Astrocyte (in vitro differentiated cells and primary cell): ENCODE data around the gene CENATAC. TPM values are rescaled to one million over a fixed set of nuclear protein-coding genes. Genes with fewer than 3 reads are reported as not detected.
"Not testable (repeated sequence)": the region's sequence is repeated elsewhere in the genome, so short reads cannot be mapped to it uniquely, and the experiment has no call there.

ENCODE experiments used
- DNase-seq: peaks from one replicate; pipeline ENCODE4 v3.0.0-alpha.2; 2010; ENCODE audit warnings: low read depth
- FAIRE-seq: peaks from 2 replicates; lab custom pipeline; 2011; peaks lifted over from hg19 to GRCh38; lab: Jason Lieb, UNC
- H2AFZ ChIP-seq: 2 replicates; pipeline ENCODE4 v1.6.0; 2012; ENCODE audit warnings: low read depth, low read length, inconsistent platforms
- H3K27ac ChIP-seq: 2 replicates; pipeline ENCODE4 v1.5.1; 2011; ENCODE audit warnings: low read depth, low read length, inconsistent platforms
- H3K27me3 ChIP-seq: 2 replicates; pipeline ENCODE4 v1.6.0; 2011; ENCODE audit warnings: low read length, inconsistent platforms; ENCODE audit not compliant: insufficient read depth
- H3K36me3 ChIP-seq: 2 replicates; pipeline ENCODE4 v1.5.1; 2011; ENCODE audit warnings: low read length, inconsistent platforms; ENCODE audit not compliant: insufficient read depth
- H3K4me1 ChIP-seq: 2 replicates; pipeline ENCODE4 v1.5.1; 2011; ENCODE audit warnings: low read length, inconsistent platforms; ENCODE audit not compliant: insufficient read depth
- H3K4me2 ChIP-seq: 2 replicates; pipeline ENCODE4 v1.6.0; 2012; ENCODE audit warnings: low read length, inconsistent platforms
- H3K4me3 ChIP-seq: 2 replicates; pipeline ENCODE4 v1.5.1; 2011; ENCODE audit warnings: low read depth, mild to moderate bottlenecking, low read length, inconsistent platforms; ENCODE audit not compliant: insufficient read depth
- H3K79me2 ChIP-seq: 2 replicates; pipeline ENCODE4 v1.6.0; 2012; ENCODE audit warnings: mild to moderate bottlenecking, low read length, inconsistent platforms; ENCODE audit not compliant: insufficient read depth
- H3K9ac ChIP-seq: 2 replicates; pipeline ENCODE4 v1.6.0; 2012; ENCODE audit warnings: mild to moderate bottlenecking, low read length, inconsistent platforms
- H3K9me3 ChIP-seq: 2 replicates; pipeline ENCODE4 v1.5.1; 2012; ENCODE audit warnings: low read depth, mild to moderate bottlenecking, low read length, inconsistent platforms; ENCODE audit not compliant: insufficient read depth
- H4K20me1 ChIP-seq: 2 replicates; pipeline ENCODE4 v1.6.0; 2012; ENCODE audit warnings: low read length, inconsistent platforms; ENCODE audit not compliant: insufficient read depth
- H3K27ac Mint-ChIP-seq: one replicate; pipeline ENCODE4 v1.8.0; 2021; ENCODE audit warnings: mild to moderate bottlenecking, mixed read lengths; ENCODE audit not compliant: unreplicated experiment
- H3K27me3 Mint-ChIP-seq: one replicate; pipeline ENCODE4 v1.8.0; 2021; ENCODE audit warnings: low read depth, mixed read lengths; ENCODE audit not compliant: unreplicated experiment
- H3K36me3 Mint-ChIP-seq: one replicate; pipeline ENCODE4 v1.8.0; 2021; ENCODE audit warnings: low read depth, mixed read lengths; ENCODE audit not compliant: unreplicated experiment
- H3K4me1 Mint-ChIP-seq: one replicate; pipeline ENCODE4 v1.8.0; 2021; ENCODE audit warnings: low read depth, mixed read lengths; ENCODE audit not compliant: unreplicated experiment
- H3K4me3 Mint-ChIP-seq: one replicate; pipeline ENCODE4 v1.8.0; 2021; ENCODE audit warnings: mild to moderate bottlenecking, moderate library complexity, mixed read lengths; ENCODE audit not compliant: unreplicated experiment
- H3K9me3 Mint-ChIP-seq: one replicate; pipeline ENCODE4 v1.8.0; 2021; ENCODE audit warnings: mild to moderate bottlenecking, mixed read lengths; ENCODE audit not compliant: unreplicated experiment
- CTCF ChIP-seq: IDR thresholded peaks from 2 replicates; pipeline ENCODE4 v1.5.1; 2011; ENCODE audit warnings: low read depth, mild to moderate bottlenecking, inconsistent platforms, low read length, moderate library complexity; ENCODE audit not compliant: insufficient read depth
- EZH2 ChIP-seq: IDR thresholded peaks from 2 replicates; pipeline ENCODE4 v1.6.1; 2012; ENCODE audit warnings: mild to moderate bottlenecking, low read length, inconsistent platforms; ENCODE audit not compliant: insufficient read depth
- total RNA-seq: library from RNA; stranded (reverse); gene quantifications from 2 replicates; pipeline ENCODE4 v1.2.1, GENCODE V29; 2021

The CENATAC gene
- total RNA-seq, 1 donor from 2014 or later = 25.4 TPM

- no peaks in the 10 kb centered on the region for H3K36me3 Mint-ChIP-seq
- FAIRE-seq = no peak
- H2AFZ ChIP-seq = no peak overlapping the region
These were observed 13.1 kb upstream of the CENATAC start for GRCh38 chr11:118984825-118985224.

GRCh38 chr11:118988280-118988679 is 9.7 kb upstream of the CENATAC start:
- DNase-seq (no peak), FAIRE-seq (no peak)
- Histone ChIP-seq H3K27me3 (no peaks in the 10 kb centered on the region), H3K4me1 (no peaks in the 10 kb centered on the region), H3K79me2 (no peaks in the 10 kb centered on the region), H3K4me3 (no peak overlapping the region), H3K36me3 (no peaks in the 10 kb centered on the region), H3K9me3 (no peaks in the 10 kb centered on the region), H3K4me2 (no peak overlapping the region), H3K27ac (no peak overlapping the region), H3K9ac (no peak overlapping the region), H2AFZ (no peak overlapping the region), H4K20me1 (no peaks in the 10 kb centered on the region)
- Mint-ChIP-seq H3K27ac (no peak overlapping the region), H3K4me3 (no peak overlapping the region), H3K36me3 (peaks cover 3% of the 10 kb centered on the region), H3K27me3 (no peaks in the 10 kb centered on the region), H3K4me1 (no peaks in the 10 kb centered on the region), H3K9me3 (no peaks in the 10 kb centered on the region)
- TF ChIP-seq EZH2 = no peak
- TF ChIP-seq CTCF = no peak

More at GRCh38 chr11:118984825-118985224, 13.1 kb upstream of the CENATAC start:
- no peak overlapping the region for H3K4me3 Mint-ChIP-seq
- H3K4me2 ChIP-seq = no peak overlapping the region
- no peaks in the 10 kb centered on the region for H3K79me2 ChIP-seq
- H3K9ac ChIP-seq = no peak overlapping the region
- H3K4me1 ChIP-seq = no peaks in the 10 kb centered on the region
- H3K27me3 Mint-ChIP-seq = peaks cover 6% of the 10 kb centered on the region
- no peak overlapping the region for H3K27ac Mint-ChIP-seq
- H3K27ac ChIP-seq = no peak overlapping the region
- no peaks in the 10 kb centered on the region for H3K4me1 Mint-ChIP-seq
- no peak overlapping the region for H3K4me3 ChIP-seq
- TF ChIP-seq EZH2 = no peak
- TF ChIP-seq CTCF = no peak
- peaks cover 2% of the 10 kb centered on the region for H3K27me3 ChIP-seq
- H3K9me3 Mint-ChIP-seq = no peaks in the 10 kb centered on the region
- no peaks in the 10 kb centered on the region for H3K9me3 ChIP-seq
- no peaks in the 10 kb centered on the region for H3K36me3 ChIP-seq
- DNase-seq = no peak
- H4K20me1 ChIP-seq = no peaks in the 10 kb centered on the region

GRCh38 chr11:118991486-118992038 is 6.4 kb upstream of the CENATAC start:
- H3K27me3 ChIP-seq, H3K4me3 ChIP-seq, FAIRE-seq, H3K27me3 Mint-ChIP-seq, H4K20me1 ChIP-seq, H3K4me1 Mint-ChIP-seq, H3K36me3 ChIP-seq, H3K9me3 ChIP-seq, H3K9me3 Mint-ChIP-seq, H3K9ac ChIP-seq, H3K79me2 ChIP-seq, H3K27ac ChIP-seq, H3K4me1 ChIP-seq, H3K4me3 Mint-ChIP-seq, DNase-seq, H2AFZ ChIP-seq, H3K36me3 Mint-ChIP-seq, H3K27ac Mint-ChIP-seq, H3K4me2 ChIP-seq: not testable (repeated sequence)
